ENCODE data around the gene MEGF6. TPM values are rescaled to one million over a fixed set of nuclear protein-coding genes. Genes with fewer than 3 reads are reported as not detected.

MEGF6 gene
- total RNA-seq, 6 experiments from 2014 or later: 2.2 to 9.6 (median 4.4) TPM

- ATAC-seq (no peak), DNase-seq (no peak)
- Histone ChIP-seq H3K36me3 (no peaks in the 10 kb centered on the region), H3K27me3 (no peaks in the 10 kb centered on the region), H3K4me1 (peaks cover 0 to 15% (median 4%) of the 10 kb centered on the region in 4 donors), H3K9me3 (no peaks in the 10 kb centered on the region), H3K4me3 (no peak overlapping the region), H3K27ac (no peak overlapping the region)
- intact Hi-C loops (cut with DNase I): no loop called here
- WGBS (ENCODE audit: insufficient coverage, low coverage, low lambda C conversion rate, missing lambda C conversion rate): 84% methylated on average over 10 of the region's 28 CpGs
- TF ChIP-seq POLR2A (IDR thresholded peaks at IDR 0.05): no peak
- TF ChIP-seq, protein P1, sequence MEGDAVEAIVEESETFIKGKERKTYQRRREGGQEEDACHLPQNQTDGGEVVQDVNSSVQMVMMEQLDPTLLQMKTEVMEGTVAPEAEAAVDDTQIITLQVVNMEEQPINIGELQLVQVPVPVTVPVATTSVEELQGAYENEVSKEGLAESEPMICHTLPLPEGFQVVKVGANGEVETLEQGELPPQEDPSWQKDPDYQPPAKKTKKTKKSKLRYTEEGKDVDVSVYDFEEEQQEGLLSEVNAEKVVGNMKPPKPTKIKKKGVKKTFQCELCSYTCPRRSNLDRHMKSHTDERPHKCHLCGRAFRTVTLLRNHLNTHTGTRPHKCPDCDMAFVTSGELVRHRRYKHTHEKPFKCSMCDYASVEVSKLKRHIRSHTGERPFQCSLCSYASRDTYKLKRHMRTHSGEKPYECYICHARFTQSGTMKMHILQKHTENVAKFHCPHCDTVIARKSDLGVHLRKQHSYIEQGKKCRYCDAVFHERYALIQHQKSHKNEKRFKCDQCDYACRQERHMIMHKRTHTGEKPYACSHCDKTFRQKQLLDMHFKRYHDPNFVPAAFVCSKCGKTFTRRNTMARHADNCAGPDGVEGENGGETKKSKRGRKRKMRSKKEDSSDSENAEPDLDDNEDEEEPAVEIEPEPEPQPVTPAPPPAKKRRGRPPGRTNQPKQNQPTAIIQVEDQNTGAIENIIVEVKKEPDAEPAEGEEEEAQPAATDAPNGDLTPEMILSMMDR (IDR thresholded peaks at IDR 0.05): no peak
These were observed 133.9 kb downstream of the MEGF6 start for GRCh38 chr1:3477241-3477995.

DNA sequence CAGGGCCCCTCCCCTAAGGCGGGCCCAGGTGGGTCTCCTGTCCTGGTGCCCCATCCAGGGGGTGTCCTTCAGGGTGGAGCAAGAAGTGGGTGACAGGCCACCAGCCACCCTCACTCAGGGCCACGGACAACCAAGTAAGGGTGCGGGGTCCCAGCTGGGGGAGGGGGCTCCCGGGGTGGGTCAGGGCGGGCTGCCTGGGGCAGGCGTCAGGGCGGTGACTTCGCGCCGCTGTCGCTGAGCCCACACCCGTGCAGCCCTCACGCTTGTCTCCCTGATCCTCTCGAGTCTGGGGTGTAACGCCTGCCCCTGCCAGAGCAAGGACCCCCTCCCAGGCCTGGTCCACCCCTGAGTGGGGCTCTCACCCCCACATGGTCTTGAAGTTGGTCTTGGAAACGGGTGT, 134.6 kb downstream of the MEGF6 start:
- DNase-seq (no peak), ATAC-seq (no peak)
- intact Hi-C loops (cut with DNase I): no loop called here
- WGBS (ENCODE audit: insufficient coverage, low coverage, low lambda C conversion rate, missing lambda C conversion rate): no CpG with 5 or more reads among the region's 16 CpGs
- Histone ChIP-seq H3K27ac (no peak overlapping the region), H3K4me1 (peaks cover 0 to 15% (median 4%) of the 10 kb centered on the region in 4 donors), H3K9me3 (no peaks in the 10 kb centered on the region), H3K36me3 (no peaks in the 10 kb centered on the region), H3K4me3 (no peak overlapping the region), H3K27me3 (no peaks in the 10 kb centered on the region)
- TF ChIP-seq POLR2A (IDR thresholded peaks at IDR 0.05): no peak
- TF ChIP-seq, protein P1 (IDR thresholded peaks at IDR 0.05): no peak

GRCh38 chr1:3475839-3476573, 135.3 kb downstream of the MEGF6 start:
- no peaks in the 10 kb centered on the region for H3K36me3 ChIP-seq
- H3K9me3 ChIP-seq: no peaks in the 10 kb centered on the region
- peaks cover 0 to 15% (median 4%) of the 10 kb centered on the region in 4 donors for H3K4me1 ChIP-seq
- no peaks in the 10 kb centered on the region for H3K27me3 ChIP-seq
- no peak overlapping the region for H3K4me3 ChIP-seq
- no peak overlapping the region for H3K27ac ChIP-seq
- DNase-seq (no peak), ATAC-seq (no peak)
- no peak for TF ChIP-seq POLR2A (IDR thresholded peaks at IDR 0.05)
- TF ChIP-seq, protein P1 (IDR thresholded peaks at IDR 0.05): no peak
- WGBS (ENCODE audit: insufficient coverage, low coverage, low lambda C conversion rate, missing lambda C conversion rate): 88% methylated on average over 6 of the region's 14 CpGs
- intact Hi-C loops (cut with DNase I): no loop called here

GRCh38 chr1:3474421-3474820, 136.9 kb downstream of the MEGF6 start:
- H3K9me3 ChIP-seq: no peaks in the 10 kb centered on the region
- no CpG with 5 or more reads among the region's 10 CpGs for WGBS (ENCODE audit: insufficient coverage, low coverage, low lambda C conversion rate, missing lambda C conversion rate)
- H3K4me3 ChIP-seq: no peak overlapping the region
- ATAC-seq: no peak
- no peak overlapping the region for H3K27ac ChIP-seq
- intact Hi-C loops (cut with DNase I): no loop called here
- no peaks in the 10 kb centered on the region for H3K4me1 ChIP-seq
- no peak for DNase-seq
- TF ChIP-seq, protein P1 (IDR thresholded peaks at IDR 0.05): no peak
- TF ChIP-seq POLR2A (IDR thresholded peaks at IDR 0.05): no peak
- H3K36me3 ChIP-seq: no peaks in the 10 kb centered on the region
- no peaks in the 10 kb centered on the region for H3K27me3 ChIP-seq

All from right lobe of liver (tissue), 6 donors.